Prostate gland (tissue), 2 donors: ENCODE results near the gene SYNPO2.

Source experiments
- CTCF ChIP-seq, 4 experiments: fragments of 200-600 bp in 2 of 4; fragments of 450-650 bp in 2 of 4; sonication (generic) in 2 of 4; IDR thresholded peaks; 1 replicate in 3 of 4; 2 replicates in 1 of 4; pipeline ENCODE4 v1.5.1; 2016 to 2019; ENCODE audit warnings: antibody characterized with exemption in 4 of 4, mild to moderate bottlenecking in 2 of 4, moderate library complexity in 2 of 4
- POLR2A ChIP-seq: fragments of 450-650 bp; IDR thresholded peaks from one replicate; pipeline ENCODE4 v1.6.1; 2016; ENCODE audit warnings: antibody characterized with exemption, mild to moderate bottlenecking

- no peak for TF ChIP-seq CTCF (IDR thresholded peaks at IDR 0.05)
- TF ChIP-seq POLR2A: no peak
These were observed 193.3 kb downstream of the SYNPO2 start for GRCh38 chr4:119081943-119082342.
